ENCODE data around the gene FCGR3A.
"Not testable (repeated sequence)": the region's sequence is repeated elsewhere in the genome, so short reads cannot be mapped to it uniquely, and the experiment has no call there.

The FCGR3A gene

DNA sequence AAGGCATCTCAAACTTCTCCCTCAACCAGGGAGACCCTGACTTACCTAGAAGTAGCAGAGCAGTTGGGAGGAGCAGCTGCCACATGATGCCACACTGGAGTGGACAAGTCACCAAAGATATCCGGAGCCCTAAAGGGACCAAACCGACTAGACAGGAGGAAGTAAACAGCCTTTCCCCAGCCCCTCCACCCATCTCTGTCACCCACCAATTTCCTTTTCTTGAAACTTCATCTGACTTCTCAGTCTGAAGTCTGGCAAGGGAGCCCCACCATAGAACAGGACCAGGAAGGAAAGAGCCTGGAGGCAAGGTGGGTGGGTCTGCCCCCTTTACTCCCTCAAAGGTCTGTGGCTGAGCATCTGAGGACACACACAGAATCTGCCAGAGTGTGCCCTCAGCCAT lies at the start of gene FCGR3A:
Gene FCGR3A (minus strand): TSS at position 167 of the 400 bp plus-strand sequence. CDS start 82 bp downstream, at position 85.
- no peak for DNase-seq (ENCODE audit: low read depth in 2 of 2)

DNA sequence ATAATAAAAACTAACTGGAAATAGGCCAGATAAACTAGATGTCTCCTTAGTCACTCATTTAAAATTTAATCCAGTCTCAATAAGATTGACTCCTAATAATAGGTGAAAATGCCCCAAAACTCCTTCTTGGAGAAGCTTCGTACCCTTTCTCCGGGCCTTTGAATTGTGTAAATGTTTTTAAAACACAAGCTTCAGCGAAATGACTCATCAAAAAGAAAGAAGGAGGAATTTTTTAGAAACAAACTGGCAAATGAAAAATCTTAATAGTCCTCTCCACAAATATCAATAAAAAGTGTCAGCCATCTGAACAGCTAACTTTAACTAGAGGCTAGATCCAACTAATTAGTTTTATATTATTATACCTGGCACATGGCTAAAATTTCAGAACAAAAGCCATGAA lies 47.5 kb upstream of the FCGR3A start:
- not testable (repeated sequence) for DNase-seq (ENCODE audit: low read depth in 2 of 2)

DNA sequence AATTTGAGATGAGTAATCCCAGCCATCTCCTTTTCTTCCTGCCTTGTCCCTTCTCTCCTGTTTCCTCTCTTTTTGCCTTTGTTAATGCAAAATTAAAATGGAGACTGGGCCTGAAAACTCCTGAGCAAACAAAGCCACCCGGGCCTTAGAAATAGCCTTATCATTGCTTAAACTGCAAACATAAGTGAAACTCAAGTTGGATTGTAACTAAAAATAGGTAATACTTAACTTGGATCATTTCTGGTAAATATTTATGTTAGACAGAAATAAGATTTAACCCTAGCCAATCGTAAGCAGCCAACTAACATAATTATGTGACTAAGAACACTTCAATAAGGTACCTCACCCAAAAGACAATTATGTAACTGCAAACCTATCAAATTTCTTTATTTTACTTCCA lies 46.0 kb upstream of the FCGR3A start:
- DNase-seq (ENCODE audit: low read depth in 2 of 2), result not testable (repeated sequence)

DNA sequence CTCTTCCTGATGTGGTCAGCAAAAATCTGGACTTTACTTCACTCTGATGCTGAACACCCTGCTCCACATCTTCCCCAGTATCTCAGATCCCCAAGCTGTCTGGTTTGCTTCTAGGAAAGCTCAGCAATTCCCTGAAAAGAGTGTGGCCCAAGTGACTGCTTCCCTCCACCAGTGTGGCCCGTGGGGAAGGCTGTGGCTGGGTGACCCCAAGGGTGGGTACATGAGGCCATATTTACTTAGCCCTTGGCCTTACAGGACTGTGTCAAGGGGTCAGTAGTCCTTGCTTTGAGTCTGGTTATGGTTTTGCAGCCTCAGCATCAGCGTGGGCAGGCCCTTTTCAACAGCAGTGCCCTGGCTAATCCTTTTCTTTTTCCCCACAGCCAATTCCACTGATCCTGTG lies 45.6 kb upstream of the FCGR3A start:
- not testable (repeated sequence) for DNase-seq (ENCODE audit: low read depth in 2 of 2)

DNA sequence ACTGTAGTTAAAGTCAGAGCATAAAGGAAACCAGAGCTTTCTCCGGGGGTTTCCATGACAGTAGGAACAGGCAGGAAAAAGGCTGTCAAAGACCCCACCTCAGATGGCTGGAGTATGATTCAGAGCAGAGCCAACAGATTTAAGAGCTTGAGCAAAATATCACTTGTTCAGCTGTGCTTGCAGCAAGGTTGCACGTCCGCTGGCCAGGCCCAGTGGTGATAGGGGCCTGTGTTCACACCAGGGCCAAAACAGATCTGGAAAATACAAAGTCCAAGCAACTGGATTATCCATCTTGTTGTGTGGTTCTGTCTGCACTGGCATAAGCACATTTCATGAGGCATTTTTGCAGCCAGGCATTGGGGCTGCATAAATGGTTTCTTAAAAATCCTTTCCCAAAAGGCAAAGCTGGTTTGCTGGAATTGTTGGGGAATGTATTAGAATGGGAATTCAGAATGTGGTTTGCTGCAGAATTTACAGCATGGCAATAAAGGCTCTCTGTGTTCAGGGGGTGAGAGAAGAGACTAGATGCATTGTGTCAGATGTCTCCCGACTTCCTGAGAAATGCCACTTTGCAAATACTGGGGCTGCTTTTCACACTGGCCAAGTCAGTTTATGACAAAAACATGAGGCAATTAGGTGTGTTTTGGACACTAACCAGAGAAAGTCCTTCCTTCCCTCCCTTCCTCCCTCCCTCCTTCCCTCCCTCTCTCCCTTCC lies 44.8 kb upstream of the FCGR3A start:
- not testable (repeated sequence) for DNase-seq (ENCODE audit: low read depth in 2 of 2)

DNA sequence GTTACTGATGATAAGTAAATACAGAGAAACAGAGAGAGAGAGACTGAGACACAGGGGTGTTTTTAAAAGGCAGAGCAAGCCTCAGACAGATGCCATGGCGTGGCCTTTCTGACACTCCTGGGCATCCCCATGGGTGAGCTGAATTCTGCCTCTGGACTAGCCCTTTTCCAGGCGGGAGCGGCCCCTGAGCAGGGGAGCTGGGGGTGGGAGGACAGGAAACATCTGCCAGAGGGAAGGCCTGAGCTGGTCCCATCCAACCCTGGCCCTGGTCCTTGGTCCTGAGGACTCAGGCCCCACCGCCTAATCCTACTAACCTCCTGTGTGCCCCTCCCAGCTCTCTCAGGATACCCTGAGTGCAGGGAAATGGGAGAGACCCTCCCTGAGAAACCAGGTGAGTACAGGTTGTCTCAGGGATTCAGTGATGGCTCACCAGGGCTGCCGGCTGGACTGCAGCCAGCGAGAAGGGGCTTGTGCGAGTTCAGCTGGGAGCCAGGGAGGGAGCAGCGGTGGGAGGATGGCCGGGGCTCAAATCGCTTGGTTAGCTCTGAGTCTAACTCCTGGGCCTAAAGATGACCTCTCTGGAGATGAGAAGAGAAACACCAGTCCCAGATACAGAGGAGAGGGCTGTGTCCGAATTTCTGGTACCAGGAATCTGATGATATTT lies 43.6 kb upstream of the FCGR3A start:
- DNase-seq (ENCODE audit: low read depth in 2 of 2), result not testable (repeated sequence)

DNA sequence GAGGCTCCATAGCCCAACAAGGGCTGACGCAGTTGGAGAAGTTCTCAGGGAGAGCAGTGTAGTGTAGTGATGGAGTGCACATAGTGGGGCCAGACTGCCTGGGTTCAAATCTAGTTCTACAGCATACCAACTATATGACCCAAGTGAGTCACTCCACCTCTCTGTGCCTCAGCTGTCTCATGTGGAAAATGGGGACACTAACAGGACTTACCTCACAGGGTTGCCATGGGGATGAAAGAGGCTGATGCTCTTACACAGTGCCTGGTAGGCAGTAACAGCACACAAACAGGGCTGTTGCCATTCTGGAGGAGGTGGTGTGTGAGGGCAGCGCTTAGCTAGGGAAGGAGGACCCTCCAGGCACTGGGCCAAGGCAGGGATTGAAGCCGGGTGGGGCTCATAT lies 43.0 kb upstream of the FCGR3A start:
- not testable (repeated sequence) for DNase-seq (ENCODE audit: low read depth in 2 of 2)

DNA sequence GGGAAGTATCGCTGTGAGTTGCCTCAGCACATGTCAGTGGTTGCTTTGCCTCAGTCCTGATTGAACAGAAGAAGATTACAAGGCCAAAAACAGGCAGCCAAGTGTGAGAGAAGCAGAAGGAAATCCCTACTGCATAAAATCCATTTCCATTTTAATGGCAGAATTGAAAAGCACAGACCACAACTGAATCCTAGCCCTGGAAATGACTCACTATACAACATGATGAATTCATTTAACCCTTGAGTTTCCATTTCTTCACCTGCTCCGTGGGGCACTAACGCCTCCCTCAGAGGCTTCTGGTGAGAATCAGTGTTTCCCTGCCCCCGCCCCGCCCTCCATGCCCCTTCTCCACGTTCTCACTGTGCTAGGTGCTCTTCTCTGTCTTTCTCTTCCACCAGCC lies 40.3 kb upstream of the FCGR3A start:
- DNase-seq (ENCODE audit: low read depth in 2 of 2), result not testable (repeated sequence)

DNA sequence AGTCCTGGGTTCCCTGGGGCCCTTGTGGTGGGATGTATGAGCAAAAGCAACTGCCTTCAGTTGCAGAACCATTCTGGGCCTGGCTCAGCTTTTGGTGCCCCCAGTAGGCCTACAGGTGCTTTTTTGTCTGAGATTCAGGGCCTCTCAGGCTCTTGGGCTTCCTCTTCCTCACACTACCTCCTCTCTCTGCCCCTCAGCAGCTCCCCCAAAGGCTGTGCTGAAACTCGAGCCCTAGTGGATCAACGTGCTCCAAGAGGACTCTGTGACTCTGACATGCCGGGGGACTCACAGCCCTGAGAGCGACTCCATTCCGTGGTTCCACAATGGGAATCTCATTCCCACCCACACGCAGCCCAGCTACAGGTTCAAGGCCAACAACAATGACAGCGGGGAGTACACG lies 39.7 kb upstream of the FCGR3A start:
- DNase-seq (ENCODE audit: low read depth in 2 of 2), result not testable (repeated sequence)

DNA sequence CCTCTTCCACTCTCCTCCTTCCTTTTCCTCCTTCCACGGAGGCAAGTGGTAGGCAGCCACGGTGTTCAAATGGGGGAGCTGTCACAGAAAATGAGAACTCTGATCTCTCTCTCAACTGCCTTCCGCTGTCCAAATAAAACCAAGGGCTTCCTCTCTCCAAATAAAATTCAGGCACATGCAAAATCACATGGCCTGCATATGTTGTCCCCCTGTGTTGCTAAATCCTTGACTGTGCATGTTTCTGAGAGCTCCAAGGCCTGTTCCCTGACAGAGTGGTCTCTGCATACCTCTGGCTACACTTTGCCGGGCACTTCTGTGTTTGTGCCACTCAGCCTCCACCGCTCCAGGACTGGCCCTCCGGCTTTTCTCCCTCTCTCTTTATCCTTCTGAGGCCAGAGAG lies 39.0 kb upstream of the FCGR3A start:
- DNase-seq (ENCODE audit: low read depth in 2 of 2), result not testable (repeated sequence)

DNA sequence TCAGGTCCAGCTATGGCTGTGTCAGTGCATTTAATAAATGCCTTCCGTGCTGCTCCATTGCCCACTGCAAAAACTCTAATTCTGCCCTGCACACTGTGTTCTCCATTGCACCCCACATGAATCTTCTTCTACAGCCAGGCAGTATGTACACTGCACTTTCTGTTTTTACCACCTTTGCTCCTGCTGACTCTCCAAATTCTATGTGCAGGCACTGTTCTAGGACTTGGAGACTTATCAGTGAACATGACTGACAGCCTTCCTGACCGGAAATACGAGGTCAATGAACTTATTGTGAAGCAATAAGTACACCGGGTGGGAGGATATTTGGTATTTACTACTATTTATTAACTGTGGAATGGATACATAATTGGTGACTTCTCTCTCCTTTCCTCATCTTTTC lies 33.3 kb upstream of the FCGR3A start:
- not testable (repeated sequence) for DNase-seq (ENCODE audit: low read depth in 2 of 2)

DNA sequence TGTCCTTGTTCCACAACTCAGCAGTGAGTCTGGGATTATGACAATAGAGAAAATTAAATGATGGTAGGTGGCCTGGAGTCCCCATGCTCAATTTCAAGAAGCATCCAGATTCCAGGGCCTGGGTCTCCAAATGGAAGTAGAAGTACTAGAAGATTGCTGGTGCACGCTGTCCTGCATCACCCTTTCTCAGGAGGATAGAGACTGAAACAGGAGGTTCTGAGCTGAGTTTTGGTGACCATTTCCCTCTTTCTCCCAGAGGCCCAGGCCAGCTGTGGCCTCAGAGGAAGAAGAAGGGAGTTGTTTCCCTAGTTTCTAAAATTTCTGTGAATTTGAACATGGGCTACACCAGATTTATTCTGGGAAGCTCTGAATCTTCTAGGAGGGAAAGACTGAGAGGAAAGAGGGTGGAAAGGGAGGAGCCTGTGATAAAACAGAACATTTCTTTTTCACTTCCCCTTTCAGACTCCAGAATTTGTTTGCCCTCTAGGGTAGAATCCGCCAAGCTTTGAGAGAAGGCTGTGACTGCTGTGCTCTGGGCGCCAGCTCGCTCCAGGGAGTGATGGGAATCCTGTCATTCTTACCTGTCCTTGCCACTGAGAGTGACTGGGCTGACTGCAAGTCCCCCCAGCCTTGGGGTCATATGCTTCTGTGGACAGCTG lies 31.4 kb upstream of the FCGR3A start:
- not testable (repeated sequence) for DNase-seq (ENCODE audit: low read depth in 2 of 2)

DNA sequence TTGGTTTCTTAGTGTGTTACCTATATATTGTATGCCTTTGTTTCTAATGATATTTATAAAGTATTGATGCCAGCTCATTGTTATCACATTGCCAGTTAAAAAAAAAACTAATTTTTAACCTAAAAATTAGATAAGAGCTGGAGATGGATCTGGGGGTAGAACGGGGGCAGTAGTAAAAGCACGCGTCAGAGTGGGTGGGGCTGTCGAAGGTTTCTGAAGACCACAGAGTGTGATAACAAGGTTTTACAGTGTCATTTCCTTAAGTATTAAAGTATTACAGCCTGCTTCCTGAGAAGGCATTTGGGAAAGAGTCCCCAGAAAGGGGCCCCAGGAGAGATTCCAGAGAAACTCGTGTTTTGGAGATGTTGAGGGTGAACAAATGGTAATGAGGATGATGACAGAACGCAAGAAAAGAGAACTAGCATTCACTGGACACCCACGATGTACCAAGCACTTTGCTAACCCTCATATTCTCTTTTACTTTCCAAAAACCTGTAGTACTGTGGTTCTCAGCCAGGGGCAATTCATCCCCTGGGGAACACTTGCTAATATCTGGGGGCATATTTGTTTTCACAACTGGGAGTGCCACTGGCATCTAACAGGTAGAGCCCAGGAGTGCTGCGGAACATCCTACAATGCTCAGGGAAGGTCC lies 30.4 kb upstream of the FCGR3A start:
- not testable (repeated sequence) for DNase-seq (ENCODE audit: low read depth in 2 of 2)

DNA sequence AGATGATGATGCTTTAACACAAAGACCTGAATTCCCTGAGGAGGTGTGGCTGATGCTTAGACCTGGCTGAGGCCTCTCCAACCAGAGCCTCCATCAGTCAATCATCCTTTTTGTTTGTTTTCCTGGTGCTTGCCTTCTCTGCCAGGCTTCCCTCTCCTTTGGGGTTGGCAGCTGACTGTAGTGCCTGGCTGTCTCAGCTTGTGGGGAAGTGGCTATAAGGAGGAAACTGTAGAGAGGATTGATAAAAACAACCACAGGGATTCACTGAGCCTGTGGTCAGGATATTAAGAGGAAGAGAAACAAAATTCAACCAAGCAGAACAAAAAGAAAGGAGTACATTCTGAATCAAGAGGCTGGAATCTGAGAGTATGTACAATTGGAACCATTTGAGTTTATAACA lies 27.1 kb upstream of the FCGR3A start:
- not testable (repeated sequence) for DNase-seq (ENCODE audit: low read depth in 2 of 2)

DNA sequence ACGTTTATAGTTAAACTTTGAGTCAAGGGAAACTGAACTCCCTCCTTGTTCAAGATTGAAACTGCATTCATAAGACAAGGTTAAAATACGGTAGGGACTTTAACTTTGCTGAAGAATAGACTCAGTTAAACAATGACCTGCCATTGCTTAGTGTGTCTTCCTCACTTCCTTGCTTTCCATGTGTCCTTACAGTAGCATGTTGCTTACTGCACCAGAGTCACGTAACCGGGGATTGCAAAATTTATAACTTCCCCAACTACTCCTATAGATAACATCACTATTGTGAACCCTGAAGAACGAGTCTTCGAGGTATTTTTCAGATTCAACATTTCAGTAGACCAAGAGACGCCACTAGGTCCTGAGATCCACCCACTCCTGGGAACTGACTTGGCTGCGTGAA lies 22.1 kb upstream of the FCGR3A start:
- not testable (repeated sequence) for DNase-seq (ENCODE audit: low read depth in 2 of 2)

DNA sequence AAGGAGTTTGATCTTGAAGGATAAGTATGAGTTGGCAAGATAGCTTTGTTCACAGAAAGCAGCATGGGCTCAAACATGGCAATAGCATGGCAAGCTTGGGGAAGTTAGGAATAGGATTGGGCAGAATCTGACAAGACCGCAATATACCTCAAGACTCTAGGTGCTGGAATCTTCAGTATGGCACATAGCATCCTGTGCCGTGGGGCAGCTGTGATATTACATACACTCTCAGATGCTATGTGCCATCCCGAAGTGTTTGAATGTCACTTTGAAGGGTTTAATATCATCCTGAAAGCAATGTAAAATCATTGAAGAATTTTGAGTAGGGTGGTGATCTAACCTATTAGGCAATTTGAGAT lies 17.0 kb upstream of the FCGR3A start:
- DNase-seq (ENCODE audit: low read depth in 2 of 2), result not testable (repeated sequence)

DNA sequence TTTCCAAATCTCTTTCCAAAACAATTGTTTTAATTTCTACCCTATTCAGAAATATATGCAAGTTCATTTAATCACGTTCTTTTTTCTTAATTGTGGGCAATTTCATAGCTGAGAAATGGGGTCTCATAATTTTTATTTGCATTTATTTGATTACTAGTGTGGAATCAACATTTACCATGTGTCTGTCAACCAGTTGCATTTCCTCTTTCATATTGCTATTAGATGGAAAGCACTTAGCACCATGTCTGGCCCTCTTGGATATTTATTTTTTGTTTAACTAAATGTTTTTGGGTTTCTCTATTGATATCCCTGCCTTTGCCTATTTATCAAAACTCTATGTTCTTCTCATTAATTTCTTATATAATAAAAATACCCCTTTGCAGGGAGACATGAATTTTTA lies 13.9 kb upstream of the FCGR3A start:
- not testable (repeated sequence) for DNase-seq (ENCODE audit: low read depth in 2 of 2)

DNA sequence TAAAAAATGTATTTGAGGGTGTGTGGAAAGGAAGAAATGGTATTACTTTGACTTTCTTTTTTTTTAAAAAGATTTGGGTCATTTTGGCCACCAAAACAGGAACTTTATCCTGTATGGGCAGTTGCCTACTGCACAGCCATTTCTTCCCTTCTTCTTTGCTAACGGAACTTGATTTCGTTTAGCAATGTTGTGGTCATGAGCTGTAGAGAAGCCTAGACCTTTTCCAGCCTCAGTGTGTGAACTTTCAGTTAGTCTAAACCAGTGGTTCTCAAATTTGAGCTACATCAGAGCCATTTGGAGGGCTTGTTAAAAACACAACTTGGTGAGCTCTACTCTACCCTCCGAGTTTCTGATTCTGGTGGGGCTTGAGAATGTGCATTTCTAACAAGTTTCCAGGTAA lies 12.8 kb upstream of the FCGR3A start:
- not testable (repeated sequence) for DNase-seq (ENCODE audit: low read depth in 2 of 2)

DNA sequence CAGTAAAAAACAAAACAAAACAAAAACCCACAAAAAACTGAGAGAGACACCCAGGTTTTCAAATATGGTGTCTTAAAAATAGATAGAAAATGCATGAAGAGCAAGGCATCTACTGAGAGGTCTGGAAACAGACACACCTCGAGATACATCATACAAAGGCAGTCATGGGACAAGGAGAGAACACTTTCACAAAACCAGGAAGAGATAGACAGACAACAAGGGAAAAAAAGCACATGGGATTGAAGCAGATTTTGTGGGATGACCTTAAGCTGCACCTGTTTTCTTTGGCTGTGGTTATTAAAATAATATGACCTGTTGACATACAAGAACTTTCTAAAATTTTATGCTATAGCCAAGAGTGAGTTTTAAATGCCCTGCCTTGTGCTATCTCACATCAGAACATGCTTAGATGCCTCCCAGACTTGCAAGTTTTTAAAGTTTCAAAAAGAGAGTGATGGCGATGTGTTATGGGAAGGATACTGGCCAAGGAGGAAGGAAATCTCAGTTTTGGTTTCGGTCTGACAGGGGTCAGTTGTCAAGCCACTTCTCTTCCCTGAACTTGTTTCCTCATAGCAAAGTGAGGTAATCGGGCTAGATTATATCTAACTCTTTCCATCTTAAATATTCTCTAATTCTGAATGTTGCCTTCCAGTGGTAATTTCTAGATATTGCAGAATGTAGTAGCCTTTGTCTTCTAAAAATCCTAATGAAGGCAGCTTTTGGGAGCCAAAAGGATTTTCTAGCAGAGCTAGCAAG lies 11.5 kb upstream of the FCGR3A start:
- DNase-seq (ENCODE audit: low read depth in 2 of 2), result not testable (repeated sequence)

DNA sequence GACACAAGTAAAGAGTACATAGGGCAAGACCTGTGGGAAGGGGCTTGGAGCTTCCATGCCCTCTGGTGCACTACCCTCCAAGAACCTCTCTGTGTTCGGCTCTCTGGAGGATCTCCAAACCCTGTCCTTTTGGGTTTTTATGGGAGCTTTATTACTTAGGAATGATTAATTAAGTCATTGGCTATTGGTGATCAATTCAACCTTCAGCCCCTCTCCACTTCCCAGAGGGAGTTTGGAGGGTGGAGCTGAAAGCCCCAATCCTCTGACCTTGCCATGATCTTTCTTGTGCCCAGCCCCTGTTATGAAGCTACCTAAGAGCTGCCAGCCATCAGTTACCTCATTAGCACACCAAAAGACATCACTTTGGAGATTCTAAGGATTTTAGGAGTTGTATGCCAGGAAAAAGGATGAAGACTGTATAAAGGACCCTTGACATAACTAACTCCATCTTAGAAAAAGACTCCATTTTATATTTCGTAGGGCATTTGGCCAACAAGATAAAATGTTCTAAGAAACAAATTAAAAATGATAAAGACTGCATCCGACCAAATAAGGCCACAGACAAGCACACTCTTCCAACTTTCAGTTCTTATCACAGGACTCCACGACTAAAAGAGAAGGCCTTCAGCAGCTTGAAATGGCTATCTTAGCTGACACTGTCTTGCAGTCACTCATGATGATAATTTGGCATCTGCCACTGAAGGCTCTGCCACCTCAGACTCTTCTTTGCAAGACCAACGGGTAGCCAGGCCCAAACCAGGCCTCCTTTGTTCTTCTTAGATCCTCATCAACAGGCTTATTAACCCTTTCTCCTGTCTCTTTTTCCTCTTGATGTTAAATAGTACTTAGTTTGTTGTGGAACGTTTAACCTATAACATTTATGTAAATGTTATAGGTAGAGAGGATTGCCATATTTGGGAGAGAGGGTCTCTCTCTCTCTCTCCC lies 8.2 kb upstream of the FCGR3A start:
- not testable (repeated sequence) for DNase-seq (ENCODE audit: low read depth in 2 of 2)

Measured in stimulated activated CD4-positive, alpha-beta T cell treated with anti-CD3 and anti-CD28 coated beads, Interleukin-15, amount 100 ng/mL, for 48 hours (primary cell).